Lower lobe of right lung (tissue), 2 donors: ENCODE results near the gene WDFY4. TPM values are rescaled to one million over a fixed set of nuclear protein-coding genes. Genes with fewer than 3 reads are reported as not detected.
"Not testable (repeated sequence)": the region's sequence is repeated elsewhere in the genome, so short reads cannot be mapped to it uniquely, and the experiment has no call there.

Experiments used
- ATAC-seq, 2 donors: fragments of 200-7000 bp; cut with Tn5 transposase; one replicate each; pipeline ENCODE4 v1.9.1; 2020 to 2022; ENCODE audit warnings: mild to moderate bottlenecking in 2 of 2, moderate library complexity in 2 of 2
- DNase-seq: peaks from one replicate; pipeline ENCODE4 v3.0.0-alpha.2; 2020
- H3K27ac ChIP-seq: fragments of 200-600 bp; one replicate; pipeline ENCODE4 v1.8.0; 2022
- H3K27me3 ChIP-seq: fragments of 200-600 bp; one replicate; pipeline ENCODE4 v1.8.0; 2022; ENCODE audit warnings: low read depth
- H3K36me3 ChIP-seq: fragments of 200-600 bp; one replicate; pipeline ENCODE4 v1.8.0; 2022; ENCODE audit warnings: mild to moderate bottlenecking
- H3K4me1 ChIP-seq: fragments of 200-600 bp; one replicate; pipeline ENCODE4 v1.8.0; 2022
- H3K4me3 ChIP-seq: fragments of 200-600 bp; one replicate; pipeline ENCODE4 v1.8.0; 2022; ENCODE audit warnings: mild to moderate bottlenecking
- H3K9me3 ChIP-seq: fragments of 200-600 bp; one replicate; pipeline ENCODE4 v1.8.0; 2022
- CTCF ChIP-seq: fragments of 200-600 bp; IDR thresholded peaks from one replicate; pipeline ENCODE4 v1.8.0; 2022; ENCODE audit warnings: antibody characterized with exemption, mild to moderate bottlenecking
- intact Hi-C: fragments of 100-400 bp; cut with DNase I; formaldehyde crosslinking; loops from one replicate; pipeline ENCODE4 v1.11.0; 2022
- total RNA-seq: library from RNA; stranded (reverse); fragmentation: NEBNext Ultra II Directional; extraction: Animal tissue kit (Norgen Biotek cat#: 25700); gene quantifications from one replicate; pipeline ENCODE4 v1.2.1, GENCODE V29; 2021
- donor health status: DM: no; HTN: yes; CAD: no; lungs with severe emphysema.

The WDFY4 gene
- total RNA-seq, 1 donor from 2014 or later = 44.4 TPM

DNA sequence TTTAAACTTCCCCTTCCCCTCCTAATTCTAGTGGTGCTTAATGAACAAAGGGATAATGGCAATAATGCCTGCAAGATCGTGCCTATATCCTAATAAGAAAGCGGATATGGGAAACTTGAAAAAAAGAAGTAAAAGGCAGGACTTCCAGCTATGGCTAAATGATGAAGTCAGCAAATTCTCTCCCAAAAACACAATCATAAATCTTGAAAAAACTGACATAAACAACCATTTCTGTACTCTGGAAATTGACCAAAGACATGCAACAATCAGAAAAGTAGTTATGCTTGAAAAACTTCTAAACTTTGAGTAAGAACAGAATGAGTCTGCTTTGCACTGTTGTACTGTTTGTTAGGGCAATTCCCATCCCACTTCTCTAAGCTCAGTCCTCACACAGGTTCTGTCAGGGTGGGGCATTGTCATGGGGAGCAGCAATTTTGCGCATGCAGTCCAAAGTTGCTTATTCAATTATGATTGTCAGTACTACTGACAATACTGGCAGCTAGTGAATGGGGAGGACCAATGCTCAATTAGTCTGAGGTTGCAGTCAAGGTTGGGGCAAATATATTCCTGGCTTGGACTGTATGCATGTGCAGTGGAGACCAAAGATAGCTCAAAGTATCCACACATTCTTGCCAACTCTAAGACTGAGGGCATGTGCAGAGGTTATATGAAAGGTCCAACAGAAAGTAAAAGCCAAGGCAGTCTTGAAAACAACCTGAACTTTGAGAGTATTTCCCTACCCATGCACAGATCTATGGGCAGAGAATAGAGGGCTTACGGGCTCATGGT lies 45.7 kb upstream of the WDFY4 start:
- H3K9me3 ChIP-seq = no peaks in the 10 kb centered on the region
- ATAC-seq = no peak

GRCh38 chr10:48639632-48640031 lies 45.0 kb upstream of the WDFY4 start:
- Histone ChIP-seq H3K9me3 (no peaks in the 10 kb centered on the region), H3K4me1 (no peaks in the 10 kb centered on the region), H3K27me3 (peaks cover 4% of the 10 kb centered on the region), H3K27ac (no peak overlapping the region), H3K4me3 (no peak overlapping the region), H3K36me3 (no peaks in the 10 kb centered on the region)
- intact Hi-C loops = no loop called here
- no peak for DNase-seq
- TF ChIP-seq CTCF = no peak
- ATAC-seq = no peak

More for the DNA sequence above, 45.7 kb upstream of the WDFY4 start:
- peaks cover 4% of the 10 kb centered on the region for H3K27me3 ChIP-seq
- no peaks in the 10 kb centered on the region for H3K36me3 ChIP-seq
- no peaks in the 10 kb centered on the region for H3K4me1 ChIP-seq
- no peak overlapping the region for H3K4me3 ChIP-seq
- no peak overlapping the region for H3K27ac ChIP-seq
- TF ChIP-seq CTCF = no peak
- DNase-seq = no peak
- intact Hi-C loops = no loop called here

DNA sequence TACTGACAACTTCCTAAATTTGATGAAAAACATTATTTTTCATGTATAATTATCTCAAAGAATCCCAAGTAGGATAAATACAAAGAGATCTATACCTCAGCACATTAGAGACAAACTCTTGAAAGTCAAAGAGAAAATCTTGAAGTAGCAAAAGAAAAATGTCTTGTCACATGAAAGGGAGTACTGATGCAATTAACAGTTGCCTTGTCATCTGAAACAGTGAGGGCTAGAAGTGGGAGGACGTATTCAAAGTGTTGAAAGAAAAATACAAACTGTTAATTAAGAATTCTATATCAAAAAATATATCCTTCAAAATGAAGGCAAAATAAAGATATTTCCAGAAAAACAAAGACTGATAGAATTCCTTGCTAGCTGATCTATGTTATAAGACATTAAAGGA lies 44.3 kb upstream of the WDFY4 start:
- Histone ChIP-seq H3K27me3 (peaks cover 4% of the 10 kb centered on the region), H3K9me3 (no peaks in the 10 kb centered on the region), H3K4me1 (no peaks in the 10 kb centered on the region), H3K27ac (no peak overlapping the region), H3K4me3 (no peak overlapping the region), H3K36me3 (no peaks in the 10 kb centered on the region)
- DNase-seq (no peak), ATAC-seq (no peak)
- no peak for TF ChIP-seq CTCF
- intact Hi-C loops = no loop called here

GRCh38 chr10:48641099-48641690 lies 43.5 kb upstream of the WDFY4 start:
- H3K9me3 ChIP-seq, ATAC-seq, intact Hi-C loops: not testable (repeated sequence)

GRCh38 chr10:48645600-48645999 lies 39.1 kb upstream of the WDFY4 start:
- no peak for ATAC-seq
- no peak for TF ChIP-seq CTCF

More at GRCh38 chr10:48641099-48641690, 43.5 kb upstream of the WDFY4 start:
- not testable (repeated sequence) for H3K4me1 ChIP-seq, H3K36me3 ChIP-seq, DNase-seq, H3K27me3 ChIP-seq, H3K4me3 ChIP-seq, H3K27ac ChIP-seq

GRCh38 chr10:48647073-48647472 lies 37.6 kb upstream of the WDFY4 start:
- H3K36me3 ChIP-seq, DNase-seq, H3K27me3 ChIP-seq, ATAC-seq, H3K4me1 ChIP-seq, intact Hi-C loops, H3K4me3 ChIP-seq, H3K27ac ChIP-seq, H3K9me3 ChIP-seq: not testable (repeated sequence)

More at GRCh38 chr10:48645600-48645999, 39.1 kb upstream of the WDFY4 start:
- Histone ChIP-seq H3K27ac (no peak overlapping the region), H3K36me3 (no peaks in the 10 kb centered on the region), H3K9me3 (no peaks in the 10 kb centered on the region), H3K4me1 (no peaks in the 10 kb centered on the region), H3K4me3 (no peak overlapping the region), H3K27me3 (no peaks in the 10 kb centered on the region)
- no peak for DNase-seq
- intact Hi-C loops = no loop called here
